Effector memory CD8-positive, alpha-beta T cell (primary cell): ENCODE results near the gene PPM1K.

Experiments
- ATAC-seq: fragments of 150-1000 bp; cut with Tn5 transposase; replicated peaks from 2 replicates; pipeline ENCODE4 v1.10.0; 2021; ENCODE audit warnings: mild to moderate bottlenecking, moderate library complexity
- DNase-seq, 3 experiments: peaks; one replicate each; pipeline ENCODE4 v3.0.0; 2021
- H3K27ac Mint-ChIP-seq, 2 donors: one replicate each; pipeline ENCODE4 v1.8.0; 2022; ENCODE audit warnings: mild to moderate bottlenecking in 2 of 2, mixed read lengths in 2 of 2, moderate library complexity in 2 of 2
- H3K27me3 Mint-ChIP-seq, 2 donors: one replicate each; pipeline ENCODE4 v1.8.0; 2022; ENCODE audit warnings: mixed read lengths in 2 of 2
- H3K36me3 Mint-ChIP-seq: one replicate; pipeline ENCODE4 v1.8.0; 2022; ENCODE audit warnings: mild to moderate bottlenecking, moderate library complexity, mixed read lengths; ENCODE audit not compliant: insufficient read depth
- H3K4me1 Mint-ChIP-seq, 2 donors: one replicate each; pipeline ENCODE4 v1.8.0; 2022; ENCODE audit warnings: low read depth in 2 of 2, mixed read lengths in 2 of 2
- H3K4me3 Mint-ChIP-seq, 2 donors: one replicate each; pipeline ENCODE4 v1.8.0; 2022; ENCODE audit warnings: mild to moderate bottlenecking in 2 of 2, mixed read lengths in 2 of 2, moderate library complexity in 2 of 2
- H3K9me3 Mint-ChIP-seq, 2 donors: one replicate each; pipeline ENCODE4 v1.8.0; 2022; ENCODE audit warnings: mixed read lengths in 2 of 2

Gene PPM1K

GRCh38 chr4:88255111-88255510 lies 29.2 kb downstream of the PPM1K start:
- Mint-ChIP-seq H3K27me3 (no peaks in the 10 kb centered on the region), H3K9me3 (no peaks in the 10 kb centered on the region), H3K4me1 (no peaks in the 10 kb centered on the region), H3K27ac (no peak overlapping the region), H3K36me3 (peaks cover 6% of the 10 kb centered on the region), H3K4me3 (no peak overlapping the region)
- DNase-seq: no peak
- ATAC-seq: no peak

GRCh38 chr4:88251924-88252323 lies 32.4 kb downstream of the PPM1K start:
- H3K9me3 Mint-ChIP-seq: no peaks in the 10 kb centered on the region
- ATAC-seq (no peak), DNase-seq (no peak)
- H3K4me1 Mint-ChIP-seq: no peaks in the 10 kb centered on the region
- no peaks in the 10 kb centered on the region for H3K27me3 Mint-ChIP-seq
- H3K27ac Mint-ChIP-seq: no peak overlapping the region
- no peaks in the 10 kb centered on the region for H3K36me3 Mint-ChIP-seq
- no peak overlapping the region for H3K4me3 Mint-ChIP-seq

- peaks cover 4 to 11% of the 10 kb centered on the region in 2 donors for H3K4me1 Mint-ChIP-seq
- no peak overlapping the region for H3K27ac Mint-ChIP-seq
- no peaks in the 10 kb centered on the region for H3K36me3 Mint-ChIP-seq
- ATAC-seq (no peak), DNase-seq (no peak)
- H3K27me3 Mint-ChIP-seq: no peaks in the 10 kb centered on the region
- no peak overlapping the region for H3K4me3 Mint-ChIP-seq
- H3K9me3 Mint-ChIP-seq: no peaks in the 10 kb centered on the region
Measured at GRCh38 chr4:88247148-88247547, 37.2 kb downstream of the PPM1K start.

GRCh38 chr4:88246600-88246999 lies 37.8 kb downstream of the PPM1K start:
- Mint-ChIP-seq H3K27me3 (no peaks in the 10 kb centered on the region), H3K4me3 (no peak overlapping the region), H3K4me1 (peaks cover 4 to 11% of the 10 kb centered on the region in 2 donors), H3K27ac (no peak overlapping the region), H3K36me3 (no peaks in the 10 kb centered on the region), H3K9me3 (no peaks in the 10 kb centered on the region)
- ATAC-seq: no peak
- no peak for DNase-seq

GRCh38 chr4:88244816-88245579 lies 39.4 kb downstream of the PPM1K start:
- no peaks in the 10 kb centered on the region for H3K27me3 Mint-ChIP-seq
- DNase-seq: peak; percentile 14 to 20 (median 20)
- peaks cover 4 to 11% of the 10 kb centered on the region in 2 donors for H3K4me1 Mint-ChIP-seq
- peak; percentile 92 for ATAC-seq
- no peaks in the 10 kb centered on the region for H3K9me3 Mint-ChIP-seq
- H3K4me3 Mint-ChIP-seq: peak overlapping the region; percentile 18 to 78
- H3K27ac Mint-ChIP-seq: peak overlapping the region in 1 of 2 donors; percentile 88
- no peaks in the 10 kb centered on the region for H3K36me3 Mint-ChIP-seq

GRCh38 chr4:88244056-88244455 lies 40.3 kb downstream of the PPM1K start:
- H3K27ac Mint-ChIP-seq: no peak overlapping the region
- no peaks in the 10 kb centered on the region for H3K36me3 Mint-ChIP-seq
- peaks cover 4 to 11% of the 10 kb centered on the region in 2 donors for H3K4me1 Mint-ChIP-seq
- no peak for DNase-seq
- H3K27me3 Mint-ChIP-seq: peaks cover 5% of the 10 kb centered on the region in 2 donors
- no peak for ATAC-seq
- no peaks in the 10 kb centered on the region for H3K9me3 Mint-ChIP-seq
- H3K4me3 Mint-ChIP-seq: no peak overlapping the region

GRCh38 chr4:88242144-88242543 lies 42.2 kb downstream of the PPM1K start:
- DNase-seq: no peak
- no peak overlapping the region for H3K27ac Mint-ChIP-seq
- peaks cover 4 to 11% of the 10 kb centered on the region in 2 donors for H3K4me1 Mint-ChIP-seq
- ATAC-seq: no peak
- no peak overlapping the region for H3K4me3 Mint-ChIP-seq
- H3K27me3 Mint-ChIP-seq: peaks cover 5 to 10% of the 10 kb centered on the region in 2 donors
- no peaks in the 10 kb centered on the region for H3K36me3 Mint-ChIP-seq
- H3K9me3 Mint-ChIP-seq: no peaks in the 10 kb centered on the region

- no peak overlapping the region for H3K27ac Mint-ChIP-seq
- no peak for ATAC-seq
Measured at GRCh38 chr4:88240297-88240714, 44.1 kb downstream of the PPM1K start.

GRCh38 chr4:88230969-88231771 lies 53.2 kb downstream of the PPM1K start:
- Mint-ChIP-seq H3K36me3 (peaks cover 4% of the 10 kb centered on the region), H3K4me3 (peak overlapping the region; percentile 36 to 69), H3K27me3 (no peaks in the 10 kb centered on the region), H3K9me3 (no peaks in the 10 kb centered on the region), H3K4me1 (peaks cover 0 to 5% of the 10 kb centered on the region in 2 donors), H3K27ac (peak overlapping the region in 1 of 2 donors; percentile 89)
- DNase-seq (no peak), ATAC-seq (peak; percentile 52)

More at GRCh38 chr4:88240297-88240714, 44.1 kb downstream of the PPM1K start:
- Mint-ChIP-seq H3K4me1 (peaks cover 4 to 7% of the 10 kb centered on the region in 2 donors), H3K36me3 (no peaks in the 10 kb centered on the region), H3K27me3 (peaks cover 5 to 10% of the 10 kb centered on the region in 2 donors), H3K4me3 (no peak overlapping the region), H3K9me3 (no peaks in the 10 kb centered on the region)
- no peak for DNase-seq

GRCh38 chr4:88230461-88230891 lies 53.9 kb downstream of the PPM1K start:
- Mint-ChIP-seq H3K27ac (peak overlapping the region in 1 of 2 donors; percentile 89), H3K4me3 (peak overlapping the region; percentile 36 to 69)
- peak; percentile 83 for ATAC-seq

GRCh38 chr4:88227734-88228133 lies 56.6 kb downstream of the PPM1K start:
- H3K4me1 Mint-ChIP-seq: peaks cover 0 to 5% of the 10 kb centered on the region in 2 donors
- peaks cover 4% of the 10 kb centered on the region for H3K36me3 Mint-ChIP-seq
- H3K9me3 Mint-ChIP-seq: no peaks in the 10 kb centered on the region
- H3K27ac Mint-ChIP-seq: no peak overlapping the region
- no peak for ATAC-seq
- peaks cover 0 to 8% of the 10 kb centered on the region in 2 donors for H3K27me3 Mint-ChIP-seq
- DNase-seq: no peak
- H3K4me3 Mint-ChIP-seq: no peak overlapping the region

More at GRCh38 chr4:88230461-88230891, 53.9 kb downstream of the PPM1K start:
- Mint-ChIP-seq H3K9me3 (no peaks in the 10 kb centered on the region), H3K36me3 (peaks cover 4% of the 10 kb centered on the region), H3K27me3 (peaks cover 0 to 6% of the 10 kb centered on the region in 2 donors), H3K4me1 (peaks cover 0 to 5% of the 10 kb centered on the region in 2 donors)
- no peak for DNase-seq

- Mint-ChIP-seq H3K4me3 (no peak overlapping the region), H3K27ac (no peak overlapping the region), H3K4me1 (peaks cover 0 to 5% of the 10 kb centered on the region in 2 donors), H3K9me3 (no peaks in the 10 kb centered on the region), H3K27me3 (peaks cover 0 to 8% of the 10 kb centered on the region in 2 donors), H3K36me3 (no peaks in the 10 kb centered on the region)
- no peak for ATAC-seq
- no peak for DNase-seq
Measured at GRCh38 chr4:88226143-88226542, 58.2 kb downstream of the PPM1K start.

- Mint-ChIP-seq H3K4me1 (peaks cover 0 to under 1% of the 10 kb centered on the region in 2 donors), H3K36me3 (no peaks in the 10 kb centered on the region), H3K9me3 (no peaks in the 10 kb centered on the region), H3K27me3 (peaks cover 0 to 8% of the 10 kb centered on the region in 2 donors), H3K4me3 (no peak overlapping the region), H3K27ac (no peak overlapping the region)
- ATAC-seq: no peak
- DNase-seq: no peak
Measured at GRCh38 chr4:88225232-88226105, 58.9 kb downstream of the PPM1K start.
